ENCODE data around the gene PLXNA4.

Gene PLXNA4

DNA sequence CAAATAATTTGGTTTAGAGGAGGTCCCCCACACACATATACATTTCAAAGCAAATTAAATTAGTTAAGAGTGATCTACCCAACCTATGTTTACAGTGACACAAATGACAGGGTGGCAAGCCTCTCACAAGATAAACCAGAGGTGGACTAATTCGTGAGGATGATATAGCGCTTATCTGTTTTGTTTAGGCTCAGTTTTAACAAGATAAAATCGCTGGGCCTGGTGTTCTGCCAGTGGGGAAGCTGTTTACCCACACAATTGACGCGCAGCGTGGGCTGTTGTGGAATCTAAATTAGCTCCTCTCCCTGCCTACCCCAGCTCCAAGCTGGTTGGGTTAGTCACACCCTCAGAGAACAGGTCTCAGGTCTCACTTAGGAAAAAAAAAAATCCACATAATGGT lies 16.7 kb upstream of the PLXNA4 start:
- DNase-seq = no peak

DNA sequence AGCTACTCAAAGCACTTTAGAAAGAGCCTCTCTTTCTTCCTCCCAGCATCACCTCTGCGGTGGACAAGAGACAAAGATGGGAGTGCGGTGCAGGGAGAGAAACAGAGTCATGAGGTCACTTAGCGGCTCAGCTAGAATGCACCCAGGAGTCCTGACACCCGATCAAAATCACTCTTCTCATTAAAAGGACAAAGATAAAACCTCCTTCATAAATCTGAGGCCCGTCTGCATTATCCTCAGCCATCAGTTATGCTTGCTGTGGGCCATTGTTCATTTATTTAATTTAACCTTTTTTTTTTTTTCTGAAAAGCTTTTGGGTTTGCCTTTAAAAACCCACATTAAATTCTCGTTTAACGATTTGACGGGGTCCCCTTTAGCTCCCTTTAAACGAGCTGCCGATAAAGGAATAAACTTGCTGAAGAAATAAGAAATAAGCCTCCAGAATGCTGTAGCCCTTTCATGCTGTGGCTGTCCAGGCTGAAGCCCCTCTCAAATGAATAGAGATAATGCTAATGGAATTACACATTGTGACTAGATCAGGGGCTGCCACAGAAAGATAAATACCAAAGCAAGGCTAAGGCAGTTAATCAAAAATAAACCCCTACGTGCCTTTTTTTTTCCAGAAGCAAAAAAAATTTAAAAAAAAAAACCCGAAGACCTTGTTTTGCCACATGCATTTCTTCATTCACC lies 16.1 kb upstream of the PLXNA4 start:
- no peak for DNase-seq

DNA sequence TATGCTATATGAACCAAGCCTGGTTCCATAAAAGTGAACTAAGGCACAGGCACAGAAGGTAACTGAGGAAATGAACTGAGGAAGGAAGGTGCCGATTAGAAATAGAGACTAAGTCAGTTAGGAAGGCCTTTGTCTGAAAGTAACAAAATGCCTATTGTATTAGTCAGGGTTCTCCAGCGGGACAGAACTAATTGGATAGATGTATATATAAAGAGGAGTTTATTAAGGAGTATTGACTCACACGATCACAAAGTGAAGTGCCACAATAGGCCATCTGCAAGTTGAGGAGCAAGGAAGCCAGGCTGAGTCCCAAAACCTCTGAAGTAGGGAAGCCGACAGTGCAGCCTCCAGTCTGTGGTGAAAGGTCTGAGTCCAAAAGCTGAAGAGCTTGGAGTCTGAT lies 13.9 kb upstream of the PLXNA4 start:
- no peak for DNase-seq

DNA sequence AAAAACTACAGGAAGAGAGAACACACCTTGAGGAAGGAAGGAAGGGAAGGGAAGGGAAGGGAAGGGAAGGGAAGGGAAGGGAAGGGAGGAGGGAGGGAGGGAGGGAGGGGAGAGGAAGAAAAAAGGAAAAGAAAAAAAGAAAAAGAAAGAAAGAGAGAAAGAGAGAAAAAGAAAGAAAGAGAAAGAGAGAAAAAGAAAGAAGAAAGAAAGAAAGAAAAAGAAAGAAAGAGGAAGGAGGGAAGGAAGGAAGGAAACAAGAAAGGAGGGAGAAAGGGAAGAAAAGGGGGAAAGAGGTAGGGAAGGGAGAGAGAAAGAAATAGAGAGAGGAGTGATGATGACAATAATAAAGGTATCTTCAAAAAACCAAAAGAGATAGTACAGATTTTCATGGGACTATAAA lies 12.3 kb upstream of the PLXNA4 start:
- DNase-seq = no peak

DNA sequence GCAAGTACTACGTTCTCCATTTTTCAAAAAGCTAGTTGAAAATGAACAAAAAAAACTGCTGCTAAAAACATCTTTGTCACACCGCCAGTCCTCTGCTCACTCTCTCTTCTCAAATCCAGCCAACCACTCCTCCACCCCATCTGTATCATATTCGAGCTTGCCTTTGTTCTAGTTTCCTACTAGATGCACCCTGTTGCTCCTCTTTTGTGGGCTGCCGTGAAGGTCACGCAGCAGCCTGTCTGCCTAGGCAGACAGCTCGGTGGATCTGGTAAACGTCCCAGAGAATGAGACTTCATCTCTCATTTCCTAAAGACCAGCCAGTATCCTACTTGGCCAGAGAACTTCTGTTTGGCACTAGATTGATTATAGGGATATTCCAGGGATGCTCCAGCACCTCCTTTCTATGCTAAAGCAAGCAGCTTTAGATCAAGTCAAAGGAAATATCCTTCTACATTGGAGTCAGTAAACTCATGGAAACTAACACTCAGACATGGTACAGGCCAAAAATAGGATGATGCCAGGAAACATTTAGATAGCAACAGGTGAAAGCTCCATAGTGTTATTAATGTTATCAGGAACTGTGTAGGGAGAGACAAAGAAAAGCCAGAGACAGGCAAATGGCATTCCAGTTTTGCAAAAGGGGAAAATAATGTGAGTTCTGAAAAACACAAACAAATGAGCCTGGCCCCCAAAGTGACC lies 8.7 kb upstream of the PLXNA4 start:
- no peak for DNase-seq

DNA sequence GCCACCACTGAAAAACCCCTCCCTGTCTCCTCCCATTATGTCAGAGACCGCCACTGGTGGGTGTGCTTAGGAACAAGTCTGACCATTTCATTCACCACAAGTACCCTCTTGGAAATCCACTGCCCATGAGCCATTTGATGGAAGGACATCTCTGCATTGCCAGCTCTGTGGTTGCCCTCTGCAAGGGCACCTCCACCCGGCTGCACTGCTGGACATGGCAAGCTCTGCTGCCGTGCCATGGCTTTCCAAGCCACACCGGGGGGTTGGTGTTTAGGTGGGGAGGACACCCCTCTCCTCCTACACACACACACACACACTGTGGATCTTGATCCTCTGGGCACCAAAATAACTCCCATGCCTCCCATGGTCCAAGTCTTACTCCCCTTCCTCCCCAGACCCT lies 5.2 kb upstream of the PLXNA4 start:
- DNase-seq = no peak

DNA sequence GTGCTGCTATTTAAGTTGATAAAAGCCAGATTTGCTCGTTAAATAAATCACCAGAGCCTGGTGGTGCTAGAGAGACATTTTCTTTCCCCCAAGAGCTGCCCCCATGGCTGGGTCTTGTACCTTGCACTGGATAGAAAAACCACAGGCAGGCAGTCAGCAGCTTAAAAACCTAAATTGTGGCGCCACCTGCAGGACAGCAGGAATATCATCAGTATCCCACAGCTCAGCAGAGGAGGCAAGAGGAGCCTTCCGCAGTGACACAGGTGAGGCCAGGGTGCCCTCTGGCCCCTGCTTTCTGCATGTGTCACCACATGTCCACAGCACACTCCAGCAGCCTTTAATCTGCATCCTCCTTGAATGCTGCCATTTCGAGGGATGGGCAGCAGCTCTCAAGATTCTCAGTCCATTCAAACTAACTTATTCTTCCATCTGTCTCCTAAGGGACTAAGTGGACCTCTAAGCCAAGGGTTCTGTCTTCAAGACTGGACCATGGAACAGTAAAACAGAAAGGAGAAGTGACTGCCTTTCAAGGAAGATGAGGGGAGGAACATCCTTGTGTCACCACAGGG lies 4.5 kb upstream of the PLXNA4 start:
- peak in 51 of 56 donors; percentile 5 to 87 (median 52) for DNase-seq

DNA sequence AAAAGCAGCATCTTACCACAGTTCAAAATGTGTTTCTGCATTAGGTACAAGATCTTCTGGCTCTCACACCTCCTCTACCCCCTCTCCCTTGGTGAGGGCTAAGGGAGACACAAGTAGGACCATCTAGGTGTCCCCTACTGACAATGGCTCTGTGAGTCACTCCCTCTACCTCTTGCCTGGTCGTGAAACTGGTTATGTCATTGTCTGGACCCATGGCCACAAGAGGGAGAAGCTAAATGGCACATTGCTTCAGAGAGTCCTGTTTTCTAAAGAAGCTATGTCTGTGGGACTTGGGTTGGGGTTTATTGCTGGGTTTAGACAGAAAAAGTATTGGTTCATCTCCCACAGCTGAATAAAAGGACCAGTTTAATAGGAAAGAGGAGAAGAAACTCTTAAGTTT lies 4.0 kb upstream of the PLXNA4 start:
- DNase-seq = no peak

DNA sequence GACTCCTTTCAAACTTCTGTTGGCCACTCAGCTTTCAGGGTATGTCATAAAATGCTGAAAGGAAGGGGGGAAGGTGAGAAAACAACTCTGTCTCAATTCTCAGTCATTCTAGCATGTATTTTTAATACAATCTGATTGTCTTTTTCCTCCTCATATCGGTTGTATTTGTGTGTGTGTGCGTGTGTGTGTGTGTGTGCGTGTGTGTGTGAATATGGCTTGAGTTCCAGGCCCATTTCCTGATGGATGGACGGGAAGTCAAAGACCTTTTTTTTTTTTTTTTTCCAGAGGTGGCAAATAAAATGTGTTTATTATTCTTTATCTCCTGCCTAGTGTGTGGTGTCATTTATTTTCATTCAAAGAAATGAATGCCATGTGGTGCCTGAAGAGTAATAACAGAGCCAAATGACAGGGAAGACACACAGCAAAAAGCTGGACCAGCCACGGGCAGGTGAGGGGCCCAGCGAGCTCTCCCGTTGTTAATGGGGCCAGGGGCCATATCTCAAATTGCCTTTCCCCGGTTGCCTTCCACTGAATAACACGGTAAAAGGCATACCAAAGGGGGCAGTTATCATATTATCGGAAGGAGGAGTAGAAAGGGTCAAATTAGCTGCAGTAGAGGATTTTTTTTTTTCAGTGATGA lies 3.1 kb upstream of the PLXNA4 start:
- DNase-seq = no peak

DNA sequence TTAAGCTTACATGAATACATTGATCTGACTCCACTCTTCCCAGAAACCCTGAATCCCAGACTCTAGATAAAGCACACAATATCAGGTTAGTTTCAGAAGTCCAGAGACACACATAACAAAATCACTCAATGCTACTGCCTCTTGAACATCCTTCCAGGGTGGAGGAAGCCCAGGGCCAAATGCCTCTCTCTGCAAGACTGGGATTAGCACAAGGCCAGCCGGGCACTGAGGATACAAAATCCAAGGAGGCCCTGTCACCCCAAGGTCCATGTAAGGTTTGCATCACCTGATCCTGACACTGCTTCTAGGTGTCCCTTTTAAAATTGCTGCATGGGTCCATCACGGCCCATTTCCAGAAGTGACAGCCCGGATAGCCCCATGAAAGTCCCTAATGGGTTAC lies 2.6 kb upstream of the PLXNA4 start:
- DNase-seq = no peak

DNA sequence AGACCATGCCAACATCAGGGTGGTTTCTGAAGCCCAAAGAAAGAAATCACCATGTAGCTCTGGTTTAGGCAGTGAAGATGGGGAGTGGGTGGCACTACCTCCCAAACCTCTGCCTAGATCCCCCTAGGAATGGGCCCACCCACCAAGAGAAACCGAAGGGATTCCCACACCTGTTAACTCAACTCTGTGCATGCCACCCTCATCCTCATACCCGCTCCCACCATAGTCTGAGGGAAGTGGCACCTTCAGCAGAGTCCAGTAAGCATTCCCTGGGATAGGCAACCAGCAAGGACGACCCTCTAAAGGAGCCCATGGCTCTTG lies 1.7 kb upstream of the PLXNA4 start:
- DNase-seq = no peak

DNA sequence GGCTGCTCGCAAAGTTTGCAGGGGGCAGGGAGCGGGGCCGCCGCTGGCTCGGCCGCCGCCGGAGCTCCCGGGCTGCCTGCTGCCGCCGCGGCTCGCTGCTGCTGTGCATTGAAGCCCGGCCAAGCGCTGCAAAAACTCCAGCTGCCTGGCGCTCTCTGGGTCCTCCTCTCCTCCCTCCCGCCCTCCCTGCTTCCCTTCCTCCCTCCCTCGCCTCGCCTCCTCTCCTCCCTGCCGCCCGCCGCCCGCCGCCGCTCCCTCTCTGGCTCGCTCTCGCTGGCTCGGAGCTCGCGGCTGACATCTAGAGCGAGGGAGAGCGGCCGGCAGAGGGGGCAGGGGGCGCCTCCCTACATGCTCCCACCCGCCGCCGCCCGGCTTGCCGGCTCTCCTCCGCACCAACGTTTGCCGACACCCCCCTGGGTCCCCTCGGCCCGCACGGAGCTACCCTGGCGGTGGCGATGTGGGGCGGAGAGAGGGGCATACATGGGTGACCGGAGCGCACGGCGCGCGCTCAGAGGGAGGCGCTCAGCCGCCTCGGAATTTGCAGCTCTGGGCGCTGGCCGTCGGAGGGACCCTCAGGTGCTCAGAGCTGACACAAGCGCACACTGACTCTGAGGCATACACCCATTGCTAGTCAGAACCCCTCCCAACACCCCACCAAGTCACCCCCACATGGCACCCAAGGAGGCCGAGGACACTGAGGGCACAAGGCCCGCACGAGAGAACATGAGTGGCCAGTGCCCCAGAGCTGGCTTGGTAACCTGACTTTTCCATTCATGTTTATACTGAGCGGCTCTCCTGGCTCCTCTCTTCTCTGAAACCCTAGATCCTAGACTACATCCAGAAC lies 1.2 kb upstream of the PLXNA4 start:
- peak in 52 of 56 donors; percentile 4 to 83 (median 52) for DNase-seq

DNA sequence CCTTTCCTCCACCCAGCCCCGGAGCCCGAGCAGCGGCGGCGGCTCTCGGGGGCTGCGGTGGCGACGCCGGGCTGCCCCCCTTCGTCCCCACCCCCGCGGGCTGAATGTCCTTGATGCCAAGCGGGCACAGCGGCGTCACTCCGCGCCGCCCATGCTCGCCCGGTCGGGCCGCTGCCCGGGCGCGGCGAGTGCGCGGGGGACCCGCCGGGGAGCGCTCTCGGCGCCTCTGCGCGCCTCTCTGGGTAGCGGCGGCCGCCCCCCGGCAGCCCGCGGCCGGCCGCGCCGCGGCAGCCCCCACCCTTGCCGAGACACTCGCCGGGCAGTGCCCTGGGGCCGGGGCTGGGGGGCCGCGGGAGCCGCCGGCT lies 433 bp upstream of the PLXNA4 start:
- peak in 2 of 56 donors; percentile 50 for DNase-seq

DNA sequence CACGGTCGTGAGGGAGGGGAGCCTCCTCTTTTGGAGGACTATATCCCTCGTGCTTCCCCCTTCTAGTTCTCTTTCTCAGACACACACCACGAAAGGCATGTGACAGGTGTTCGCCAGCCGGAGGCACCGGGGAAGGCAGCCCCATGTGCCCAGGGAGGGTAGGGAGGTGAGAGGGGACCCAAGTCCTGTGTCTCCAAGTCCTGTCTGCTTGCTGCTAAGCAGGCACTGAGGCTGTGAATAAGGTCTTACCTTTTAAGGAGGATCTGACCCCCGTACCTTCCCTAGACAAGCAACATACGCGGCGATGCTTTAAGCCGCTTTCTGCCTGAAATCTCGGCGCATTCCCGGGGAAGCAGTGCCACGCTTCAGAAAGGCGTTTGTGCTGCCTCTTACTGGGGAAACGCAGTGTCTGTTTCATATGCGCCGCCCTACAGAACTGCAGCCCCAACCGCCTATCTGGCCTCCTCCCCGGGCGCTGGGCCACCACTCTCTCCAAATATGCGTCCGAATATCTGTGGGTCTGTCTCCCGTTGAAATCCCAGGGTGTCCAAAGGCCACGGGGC lies 770 bp downstream of the PLXNA4 start:
- peak in 44 of 56 donors; percentile 3 to 80 (median 42) for DNase-seq

DNA sequence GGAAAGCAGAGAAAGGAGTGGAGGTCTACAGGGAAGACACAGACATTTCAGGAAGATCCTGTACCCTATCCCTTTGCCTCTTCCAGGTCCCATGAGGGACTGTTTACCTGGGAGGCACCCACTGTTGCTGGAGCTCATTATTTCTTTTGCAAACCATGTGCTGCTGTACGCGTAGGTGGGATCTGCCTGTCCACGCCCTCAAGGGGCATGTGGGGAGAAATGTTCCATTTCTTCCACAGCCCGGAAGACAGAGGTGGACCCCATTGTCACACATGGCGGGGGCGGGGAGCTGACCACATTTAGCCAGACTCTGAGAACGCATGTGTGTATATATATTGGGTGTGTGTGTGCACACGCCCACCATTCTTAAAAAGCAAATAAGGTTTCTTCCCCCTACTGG lies 2.0 kb downstream of the PLXNA4 start:
- DNase-seq = peak in 1 of 56 donors; percentile 33

DNA sequence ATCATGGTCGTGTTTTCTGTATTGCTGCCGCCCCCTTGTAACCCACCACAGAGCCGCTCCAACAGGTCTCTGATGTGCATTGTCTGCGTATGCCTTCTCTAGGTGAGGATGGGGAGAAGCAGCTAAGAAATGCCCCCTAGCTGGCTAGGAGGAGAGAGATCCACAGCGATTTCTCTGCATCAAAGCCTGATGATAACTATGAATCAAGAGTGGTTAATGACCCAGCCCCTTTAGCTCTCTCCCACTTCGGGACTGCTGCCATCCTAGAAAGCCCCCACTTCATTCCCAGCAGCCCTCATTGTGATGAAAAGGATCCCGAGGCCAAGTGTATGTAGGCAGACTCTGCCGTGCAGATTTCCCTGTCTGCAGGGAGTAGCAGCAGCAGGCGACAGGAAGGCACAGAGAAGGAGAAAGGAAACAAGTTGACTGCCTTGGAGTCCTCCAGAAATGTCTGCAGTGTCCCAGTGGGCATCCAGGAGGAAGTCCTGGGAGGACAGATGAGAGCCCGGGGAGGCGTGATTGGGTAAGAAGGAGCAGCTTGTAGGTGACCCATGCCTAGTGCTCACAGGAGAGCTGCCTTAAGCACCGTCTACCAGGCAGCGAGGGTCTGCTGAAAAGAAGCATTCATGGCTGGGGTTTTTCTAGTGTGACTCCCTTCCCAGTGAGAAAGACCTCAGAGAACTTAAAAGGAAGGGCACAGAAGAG lies 2.9 kb downstream of the PLXNA4 start:
- DNase-seq = peak in 3 of 56 donors; percentile 6 to 33 (median 28)

DNA sequence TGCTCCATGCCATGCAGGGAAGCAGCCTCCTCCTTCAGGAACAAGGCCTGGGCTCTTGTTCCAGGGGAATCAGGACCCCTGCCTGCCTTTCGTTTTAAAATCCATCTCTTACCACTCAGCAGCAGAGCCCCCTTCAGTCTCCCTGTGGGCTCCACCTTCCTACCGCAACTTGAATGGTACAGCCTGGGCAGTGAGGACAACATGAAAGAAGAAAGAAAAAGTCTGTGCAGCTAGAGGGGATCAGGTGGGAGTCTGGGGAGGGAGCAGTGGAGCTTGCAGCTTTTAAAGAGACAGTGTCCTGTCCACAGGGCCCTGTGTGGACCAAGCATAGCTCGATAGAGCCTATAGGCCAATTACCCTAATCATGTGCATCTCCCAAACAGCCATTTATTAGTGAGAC lies 3.7 kb downstream of the PLXNA4 start:
- DNase-seq = no peak

DNA sequence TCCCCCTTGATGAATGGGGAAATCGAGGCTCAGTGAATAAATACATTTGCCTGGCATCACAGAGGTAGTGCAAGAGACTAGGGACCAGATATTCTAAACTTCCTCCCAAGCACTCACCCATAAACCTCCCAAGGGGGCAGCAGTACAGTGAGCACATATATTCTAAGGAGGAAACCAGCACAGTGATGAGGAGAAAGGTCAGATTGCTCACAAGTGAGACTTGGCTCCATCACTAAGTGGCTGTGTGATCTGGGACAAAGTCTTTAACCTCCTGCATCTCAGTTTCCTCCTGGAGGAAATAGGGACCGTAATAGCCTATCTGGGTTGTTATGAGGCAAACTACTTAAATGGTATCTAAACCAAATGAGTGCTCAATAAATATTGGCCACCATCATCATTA lies 4.3 kb downstream of the PLXNA4 start:
- DNase-seq = no peak

DNA sequence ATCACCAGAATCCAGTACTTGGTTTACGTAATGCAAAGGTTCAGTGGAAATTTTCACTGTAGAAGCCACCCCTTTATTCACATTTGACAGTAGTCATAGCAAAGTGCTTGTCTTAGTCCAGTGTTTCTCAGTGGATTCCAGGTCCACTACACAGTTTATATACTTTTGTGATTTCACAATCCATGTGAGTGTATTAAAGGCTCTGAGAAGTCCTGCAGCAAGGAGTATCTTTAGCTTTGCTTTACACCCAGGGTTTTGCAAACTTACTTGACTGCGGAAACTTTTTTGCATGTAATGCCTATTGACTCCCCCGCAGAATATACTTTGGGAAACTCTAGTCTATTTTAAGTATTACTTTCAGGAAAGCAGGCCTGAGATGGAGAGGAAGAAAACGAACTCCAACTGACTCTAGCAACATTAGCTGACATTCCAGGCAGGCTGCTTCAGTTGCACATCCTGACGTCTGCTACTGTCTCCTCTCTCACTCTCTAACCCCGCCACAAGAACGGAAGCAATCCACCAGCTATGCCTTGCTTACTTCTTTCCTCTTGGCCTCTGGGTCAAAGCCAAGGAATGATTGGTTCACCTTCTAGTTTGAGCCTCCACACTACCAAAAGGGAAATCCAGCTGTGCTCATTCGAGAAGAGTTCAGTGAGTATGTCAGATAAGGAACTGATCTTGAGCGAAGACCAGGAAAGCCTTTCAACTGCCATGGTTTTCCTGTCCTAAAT lies 6.2 kb downstream of the PLXNA4 start:
- DNase-seq = no peak

DNA sequence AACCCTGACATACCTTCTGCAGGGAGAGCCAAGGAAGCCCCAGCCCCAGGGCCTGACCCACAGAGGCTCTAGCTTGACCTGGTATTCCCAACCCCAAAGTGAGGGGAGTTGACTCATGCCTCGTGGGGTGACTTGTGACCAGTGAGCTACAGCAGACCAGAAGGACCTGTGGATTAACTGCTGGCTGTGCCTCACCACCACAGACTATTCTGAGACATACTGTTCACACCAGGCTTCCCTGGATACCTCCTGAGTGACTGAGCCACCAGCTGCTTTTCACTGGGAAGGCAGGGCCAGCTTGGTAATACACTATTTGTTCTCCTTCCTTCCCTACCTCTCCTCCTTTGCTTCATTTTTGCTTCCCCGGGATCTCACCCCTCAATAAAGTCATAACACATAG lies 7.3 kb downstream of the PLXNA4 start:
- no peak for DNase-seq
